Activated CD4-positive, alpha-beta T cell treated with anti-CD3 and anti-CD28 coated beads for 48 hours (primary cell): ENCODE measurements around the gene KIAA0825.
"Not testable (repeated sequence)": the region's sequence is repeated elsewhere in the genome, so short reads cannot be mapped to it uniquely, and the experiment has no call there.

ENCODE experiments used
- DNase-seq: peaks from one replicate; pipeline ENCODE4 v3.0.0-alpha.2; 2020

The KIAA0825 gene

DNA sequence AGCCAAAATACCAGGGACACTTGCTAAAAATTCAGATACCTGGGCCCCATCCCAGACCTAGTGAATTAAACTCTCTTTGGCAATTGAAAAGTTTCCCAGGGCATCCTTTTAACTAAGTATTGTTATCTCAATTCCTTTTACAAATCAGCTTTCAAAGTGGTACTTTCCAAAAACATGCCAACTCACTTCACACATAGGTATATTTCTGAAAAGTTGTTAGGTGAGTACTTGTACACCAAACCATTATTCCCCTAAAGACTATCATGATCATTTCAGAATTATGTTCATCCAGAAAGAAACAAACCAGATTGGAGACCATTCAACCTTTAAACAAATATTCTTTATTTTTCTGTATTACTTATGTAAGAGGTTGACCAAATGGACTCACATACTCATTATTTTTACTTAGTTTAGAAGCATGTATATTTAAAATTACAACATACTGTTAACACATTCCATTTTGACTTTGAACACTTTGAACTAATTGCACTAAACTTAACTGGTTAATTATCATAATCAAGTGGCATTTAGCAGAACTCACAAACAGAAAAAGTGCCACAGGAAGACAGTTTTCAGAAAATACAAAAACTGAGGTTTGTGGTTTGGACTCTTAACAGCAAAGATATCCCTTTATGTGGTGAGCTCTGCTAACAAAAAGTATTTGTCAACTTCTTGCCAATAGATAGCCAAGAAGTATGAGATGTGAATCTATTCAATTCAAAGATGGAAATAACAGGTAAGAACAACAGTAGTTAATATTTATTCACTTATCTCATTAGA, 40.7 kb downstream of the KIAA0825 start:
- DNase-seq: no peak

- DNase-seq: no peak
These were observed 43.2 kb downstream of the KIAA0825 start for GRCh38 chr5:94575196-94575595.

GRCh38 chr5:94573349-94573748, 45.1 kb downstream of the KIAA0825 start:
- DNase-seq: not testable (repeated sequence)

- DNase-seq: no peak
These were observed 47.0 kb downstream of the KIAA0825 start for GRCh38 chr5:94571415-94571814.

DNA sequence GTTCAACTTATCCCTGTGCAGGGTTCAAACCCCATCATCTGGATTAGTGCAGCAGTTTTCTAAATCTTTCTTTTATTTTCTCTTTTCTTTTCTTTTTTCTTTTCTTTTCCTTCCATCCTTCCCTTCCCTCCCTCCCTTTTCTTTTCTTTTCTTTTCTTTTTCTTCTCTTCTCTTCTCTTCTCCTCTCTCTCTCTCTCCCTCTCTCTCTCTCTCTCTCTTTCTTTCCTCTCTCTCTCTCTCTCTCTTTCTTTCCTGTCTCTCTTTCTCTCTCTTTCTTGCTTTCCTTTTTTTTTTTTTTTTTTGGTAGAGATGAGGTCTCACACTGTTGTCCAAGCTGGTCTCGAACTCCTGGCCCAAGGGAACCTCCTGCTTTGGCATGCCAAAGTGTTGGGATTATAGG, 53.6 kb downstream of the KIAA0825 start:
- DNase-seq: no peak

DNA sequence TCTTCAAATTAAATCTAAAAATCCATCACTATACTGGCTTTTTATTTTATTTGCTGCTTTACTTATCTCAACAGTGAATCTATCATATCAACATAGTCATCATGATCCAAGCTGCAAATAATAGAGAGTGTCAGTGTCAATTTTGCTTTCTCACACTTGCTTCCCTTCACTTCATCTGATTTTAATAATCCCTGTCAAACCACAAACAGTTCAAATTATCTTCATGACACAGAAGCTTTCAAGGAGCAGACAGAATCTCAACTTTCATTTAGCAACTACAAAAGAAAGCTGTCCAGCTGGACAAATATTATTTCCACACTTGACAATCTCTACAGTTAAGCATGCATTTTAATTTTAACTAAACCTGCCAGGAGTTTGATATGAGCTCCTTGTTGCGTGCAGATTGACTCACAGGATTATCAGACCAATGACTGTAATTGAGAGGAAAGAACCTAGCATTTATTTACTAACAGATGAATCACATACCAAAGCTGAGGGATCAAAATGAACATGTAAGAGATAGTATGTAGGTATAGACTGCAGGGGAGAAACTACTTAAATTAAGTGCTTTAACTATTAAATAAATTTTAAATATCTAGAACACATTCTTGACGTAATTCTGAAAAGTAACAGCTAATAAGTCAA, 56.0 kb downstream of the KIAA0825 start:
- no peak for DNase-seq

DNA sequence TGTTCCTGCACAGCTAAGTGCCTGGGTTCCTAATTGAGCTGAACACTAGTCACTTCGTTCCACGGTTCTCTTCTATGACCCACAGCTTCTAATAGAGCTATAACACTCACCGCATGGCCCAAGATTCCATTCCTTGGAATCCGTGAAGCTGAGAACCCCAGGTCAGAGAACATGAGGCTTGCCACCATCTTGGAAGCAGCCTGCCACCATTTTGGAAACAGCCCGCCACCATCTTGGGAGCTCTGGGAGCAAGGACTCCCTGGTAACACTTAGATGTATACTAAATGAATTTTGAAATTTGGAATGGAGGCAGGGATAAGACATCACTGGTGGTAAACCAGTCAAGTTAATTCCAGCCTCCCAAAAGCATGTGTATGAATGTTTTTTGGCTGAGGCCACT, 60.4 kb downstream of the KIAA0825 start:
- no peak for DNase-seq

DNA sequence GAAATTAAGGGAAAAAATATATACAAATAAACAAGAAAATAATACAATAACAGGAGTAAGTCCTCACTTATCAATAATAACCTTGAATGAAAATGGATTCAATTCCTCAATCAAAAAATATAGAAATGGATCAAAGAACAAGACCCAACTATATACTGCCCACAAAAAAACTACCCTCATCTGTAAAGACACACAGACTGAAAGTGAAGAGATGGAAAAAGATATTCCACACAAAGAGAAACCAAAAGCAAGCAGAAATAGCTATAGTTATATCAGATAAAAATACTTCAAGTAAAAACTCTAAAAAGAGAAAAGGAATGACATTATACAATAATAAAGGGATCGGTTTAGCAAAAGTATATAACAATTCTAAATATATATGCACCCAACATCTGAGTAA, 66.5 kb downstream of the KIAA0825 start:
- DNase-seq: no peak

- no peak for DNase-seq
These were observed 72.4 kb downstream of the KIAA0825 start for GRCh38 chr5:94545870-94546625.

DNA sequence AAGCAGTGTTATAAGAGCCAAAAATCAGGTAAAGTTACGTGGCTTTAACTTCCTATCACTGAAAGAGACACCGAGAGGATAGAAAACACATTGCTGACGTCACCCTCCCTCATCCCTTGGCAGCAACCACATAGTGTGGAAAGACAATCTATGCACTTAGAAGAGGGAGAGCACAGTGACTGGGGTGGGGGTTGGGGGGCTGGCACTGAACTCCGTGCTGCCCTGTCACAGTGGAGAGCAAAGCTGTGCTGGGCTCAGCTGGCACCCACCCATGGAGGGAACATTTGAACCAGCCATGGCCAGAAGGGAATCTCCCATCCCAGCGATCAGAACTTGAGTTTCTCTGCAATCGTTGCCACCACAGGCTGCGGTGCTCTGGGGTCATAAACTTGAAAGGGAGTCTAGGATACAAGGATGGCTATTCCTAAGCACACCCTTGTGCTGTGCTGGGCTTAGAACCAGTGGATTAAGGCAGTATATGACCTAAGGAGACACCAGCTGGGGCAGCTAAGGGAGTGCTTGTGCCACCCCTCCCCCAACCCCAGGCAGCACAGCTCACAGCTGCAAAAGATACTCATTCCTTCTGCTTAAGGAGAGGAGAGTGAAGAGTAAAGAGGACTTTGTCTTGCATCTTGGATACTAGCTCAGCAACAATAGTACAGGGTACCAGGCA, 73.4 kb downstream of the KIAA0825 start:
- DNase-seq: no peak

- no peak for DNase-seq
These were observed 74.3 kb downstream of the KIAA0825 start for GRCh38 chr5:94544031-94544650.

- no peak for DNase-seq
These were observed 77.4 kb downstream of the KIAA0825 start for GRCh38 chr5:94540856-94541494.

DNA sequence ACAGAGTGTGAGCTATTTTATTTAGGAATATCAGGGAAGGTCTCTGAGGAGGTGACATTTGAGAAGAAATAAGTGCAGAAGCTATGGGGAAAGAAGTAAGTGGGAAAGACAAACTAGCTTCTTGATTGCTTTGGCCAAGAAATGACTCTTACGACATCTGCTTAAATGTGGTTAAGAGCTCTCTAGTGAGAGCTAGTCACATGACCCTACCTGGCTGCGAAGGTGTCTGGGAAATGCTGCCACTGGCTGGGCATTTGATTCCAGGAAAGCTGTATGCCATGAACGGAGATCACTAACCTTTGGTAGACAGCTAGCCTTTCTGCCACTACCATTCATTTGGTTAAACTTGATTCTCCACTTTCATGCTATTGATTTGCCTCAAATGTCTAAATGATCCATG, 80.1 kb downstream of the KIAA0825 start:
- no peak for DNase-seq

- DNase-seq: no peak
These were observed 91.7 kb downstream of the KIAA0825 start for GRCh38 chr5:94526706-94527105.

- DNase-seq: peak; percentile 3
These were observed 93.3 kb downstream of the KIAA0825 start for GRCh38 chr5:94524841-94525697.

DNA sequence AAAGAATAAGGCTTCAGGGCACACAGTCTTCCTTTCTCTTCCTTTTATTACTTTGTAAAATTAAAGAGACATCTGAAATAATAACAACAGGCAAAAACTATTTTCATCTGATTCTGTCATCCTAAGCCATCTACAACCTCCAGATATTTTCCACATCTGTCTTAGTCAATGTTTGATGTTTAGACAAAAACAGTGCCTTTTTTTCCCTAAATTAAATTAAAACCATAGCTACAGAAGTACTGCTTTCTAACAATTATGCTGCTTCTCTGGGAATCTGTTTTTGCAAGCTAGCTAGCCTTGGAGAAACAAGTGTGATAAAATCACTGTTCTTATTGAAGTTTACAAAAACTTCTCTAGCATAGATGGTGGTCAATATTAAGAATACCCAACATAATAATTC, 95.4 kb downstream of the KIAA0825 start:
- no peak for DNase-seq

DNA sequence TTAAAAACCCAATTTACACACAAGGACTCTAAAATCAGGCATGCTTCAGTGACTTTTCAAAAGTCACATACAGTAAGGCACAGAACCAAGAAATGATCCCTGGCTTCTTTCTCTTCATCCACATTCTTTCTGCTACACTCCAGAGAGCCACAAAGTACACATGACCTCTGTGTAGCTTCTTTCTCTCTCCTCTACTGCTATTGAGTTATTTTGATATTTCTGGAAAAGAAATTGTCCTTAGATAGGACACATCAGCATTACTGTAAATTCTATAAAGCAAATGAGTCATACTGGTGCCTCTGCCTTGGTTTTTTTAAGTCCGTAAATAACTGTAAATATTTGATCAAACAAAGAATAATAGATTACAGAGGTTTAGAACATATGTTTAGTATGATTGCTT, 96.3 kb downstream of the KIAA0825 start:
- DNase-seq: no peak

DNA sequence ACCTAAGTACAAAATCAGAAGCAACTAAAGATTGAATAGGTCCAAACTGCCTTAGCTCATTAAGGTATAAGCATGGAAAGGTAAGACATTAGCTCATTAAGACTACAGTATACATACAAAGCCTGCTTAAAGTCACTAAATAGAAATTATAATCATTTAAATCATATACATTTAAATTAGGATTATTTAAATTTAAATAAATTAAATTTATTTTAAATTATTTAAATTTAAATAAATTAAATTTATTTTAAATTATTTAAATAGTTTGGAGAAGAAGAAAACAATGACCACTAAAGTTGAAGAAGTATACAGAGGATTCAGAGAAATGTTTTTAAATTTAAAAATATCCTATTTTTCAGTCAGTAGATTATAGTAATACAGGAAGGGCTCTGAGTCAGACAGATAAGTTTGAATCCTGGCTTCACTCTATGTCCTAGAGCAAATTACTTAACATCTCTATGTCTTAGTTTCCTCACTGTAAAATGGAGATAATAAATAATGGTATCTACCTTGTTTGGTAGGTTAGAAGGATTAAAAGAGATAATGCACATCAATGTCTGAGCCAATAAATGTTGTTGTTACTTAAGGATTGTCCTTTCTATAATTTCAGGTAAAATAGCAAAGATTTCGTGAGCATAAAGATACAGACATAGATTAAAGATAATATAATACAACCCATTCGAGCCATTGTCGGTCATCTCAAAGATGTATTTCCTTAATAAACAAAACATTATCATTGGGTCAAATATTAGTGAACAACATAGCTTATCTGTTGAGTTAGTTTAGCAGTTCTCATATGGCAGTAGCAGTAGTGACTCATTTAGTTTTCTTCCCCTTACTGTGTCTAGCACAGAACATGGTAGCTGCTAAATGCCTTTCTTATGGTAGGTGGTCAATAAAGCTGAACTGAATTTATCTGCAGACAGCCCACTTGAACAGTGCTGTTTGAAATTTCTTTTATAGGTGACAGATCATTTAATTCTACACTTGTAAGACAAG, 100.6 kb downstream of the KIAA0825 start:
- DNase-seq: no peak

- no peak for DNase-seq
These were observed 102.3 kb downstream of the KIAA0825 start for GRCh38 chr5:94516148-94516547.
